Heart right ventricle (tissue), 16 donors: ENCODE measurements around the gene MTG2. TPM values are rescaled to one million over a fixed set of nuclear protein-coding genes. Genes with fewer than 3 reads are reported as not detected.
"Not testable (repeated sequence)": the region's sequence is repeated elsewhere in the genome, so short reads cannot be mapped to it uniquely, and the experiment has no call there.

Experiments used
- ATAC-seq, 8 donors: fragments of 200-7000 bp; cut with Tn5 transposase; one replicate each; pipeline ENCODE4 v1.9.1; 2020; ENCODE audit warnings: mild to moderate bottlenecking in 8 of 8, moderate library complexity in 8 of 8, moderate number of reproducible peaks in 1 of 8
- DNase-seq, 2 donors: peaks; one replicate each; pipeline ENCODE4 v3.0.0-alpha.2; 2020
- H3K27ac ChIP-seq, 10 donors: fragments of 200-600 bp; sonication (generic) in 2 of 10; one replicate each; pipeline versions ENCODE4 v1.5.0 to v1.8.0; 2020 to 2022; ENCODE audit warnings: mild to moderate bottlenecking in 3 of 10
- H3K27me3 ChIP-seq, 7 donors: fragments of 200-600 bp; one replicate each; pipeline ENCODE4 v1.8.0; 2021 to 2022; ENCODE audit warnings: mild to moderate bottlenecking in 2 of 7
- H3K36me3 ChIP-seq, 9 donors: fragments of 200-600 bp; sonication (generic) in 1 of 9; one replicate each; pipeline versions ENCODE4 v1.5.0 to v1.8.0; 2020 to 2022; ENCODE audit warnings: mild to moderate bottlenecking in 2 of 9
- H3K4me1 ChIP-seq, 9 donors: fragments of 200-600 bp; sonication (generic) in 1 of 9; one replicate each; pipeline versions ENCODE4 v1.5.0 to v1.8.0; 2020 to 2022; ENCODE audit warnings: mild to moderate bottlenecking in 4 of 9
- H3K4me3 ChIP-seq, 10 donors: fragments of 200-600 bp; sonication (generic) in 2 of 10; one replicate each; pipeline versions ENCODE4 v1.5.0 to v1.8.0; 2020 to 2022; ENCODE audit warnings: mild to moderate bottlenecking in 7 of 10, moderate library complexity in 2 of 10
- H3K9me3 ChIP-seq, 11 donors: fragments of 200-600 bp in 10 of 11; sonication (generic) in 2 of 11; one replicate each; pipeline versions ENCODE4 v1.5.0 to v1.8.0; 2013 to 2022; ENCODE audit warnings: mild to moderate bottlenecking in 2 of 11, control low read depth in 1 of 11, moderate library complexity in 1 of 11
- CTCF ChIP-seq, 9 donors: fragments of 200-600 bp; sonication (generic) in 2 of 9; IDR thresholded peaks; one replicate each; pipeline versions ENCODE4 v1.5.0 to v1.8.0; 2021 to 2022; ENCODE audit warnings: antibody characterized with exemption in 9 of 9, mild to moderate bottlenecking in 5 of 9, moderate library complexity in 1 of 9
- WGBS, 2 donors: extraction: QIAGEN DNeasy Blood & Tissue Kit; methylation state at CpG; one replicate each; pipeline ENCODE4 v1.1.7; 2013; ENCODE audit warnings: inconsistent platforms in 1 of 2; 5-methylcytosine and 5-hydroxymethylcytosine counted together
- intact Hi-C, 10 donors: fragments of 100-400 bp; cut with DNase I; formaldehyde crosslinking; loops; one replicate each; pipeline versions ENCODE4 v1.11.1 to v1.14.2; 2022
- polyA plus RNA-seq, 2 donors: library from polyadenylated mRNA; stranded (reverse); fragments of 200-250 nt; gene quantifications; one replicate each; pipeline ENCODE4 v1.2.3, GENCODE V29; 2013
- total RNA-seq, 10 donors: library from RNA; stranded (reverse); fragmentation: NEBNext Ultra II Directional in 3 of 10; extraction: Animal tissue kit (Norgen Biotek cat#: 25700) in 3 of 10; gene quantifications; one replicate each; pipeline versions ENCODE4 v1.2.1 to v1.2.4, GENCODE V29; 2021 to 2023
- donor health status: Arrhythmogenic right ventricular cardiomyopathy.
- donor health status: ischemic (EF 13 %, LVEDD 7.1; RV severe dilation, severe dysfunction).
- donor health status: healthy with polysubstance abuse.
- donor health status: DM: no; HTN: yes; CAD: no.
- donor health status: DM: no; HTN: no; CAD: no.
- donor health status: ischemic (EF 25% LVEDD 6.9; RV normal size, moderate dysfunction).
- donor health status: ischemic (EF 25% LVEDD 5.7; RV mildly dilated, moderate dysfunction).
- donor health status: healthy.
- donor health status: DM: yes; HTN: yes; CAD: no.
- donor health status: Ischemic cardiomyopathy.
- donor health status: ischemic (EF 35%, LVEDD 5.7; RV mildly dilated, moderate dysfunction).
- donor health status: nonischemic (EF 11% LVEDD 7.7; RV severe dilation, severe dysfunction).
- donor health status: DM: yes; HTN: yes; CAD: no.
- donor health status: PGD.
- donor health status: ischemic (EF 29% LVEDD 5.4; RV normal size, mild dysfunction).
- donor health status: nonischemic (EF 23%, LVEDD 6.1; RV moderate dilation, normal function).

MTG2 gene
- total and polyA plus RNA-seq, 12 donors = 21.5 to 55.5 (median 28.2) TPM

- TF ChIP-seq CTCF (IDR thresholded peaks at IDR 0.05) = no peak
- no peak for DNase-seq
- H3K27me3 ChIP-seq = no peaks in the 10 kb centered on the region
- 93 to 95% methylated on average over 22 of the region's 22 CpGs for WGBS, 2 donors
- no peak overlapping the region for H3K4me3 ChIP-seq
- peaks cover 0 to 3% (median 0%) of the 10 kb centered on the region in 9 donors for H3K36me3 ChIP-seq
- intact Hi-C loops = loop anchor here in 1 of 10 donors (5.0 kb wide), 1 partner anchor 36 kb away; the partner anchor contains the start of gene MTG2
- ATAC-seq = no peak
- no peak overlapping the region for H3K27ac ChIP-seq
- no peaks in the 10 kb centered on the region for H3K9me3 ChIP-seq
- H3K4me1 ChIP-seq = peaks cover 9 to 57% (median 37%) of the 10 kb centered on the region in 9 donors
Observed at GRCh38 chr20:62146019-62146755, 36.6 kb upstream of the MTG2 start.

- no peak for ATAC-seq
- DNase-seq = no peak
- no peak overlapping the region for H3K27ac ChIP-seq
- no peak overlapping the region for H3K4me3 ChIP-seq
- H3K36me3 ChIP-seq = no peaks in the 10 kb centered on the region
- peaks cover 6 to 48% (median 30%) of the 10 kb centered on the region in 9 donors for H3K4me1 ChIP-seq
- no peaks in the 10 kb centered on the region for H3K9me3 ChIP-seq
- intact Hi-C loops = loop anchor here in 1 of 10 donors (5.0 kb wide), 1 partner anchor 35 kb away; the partner anchor contains the start of gene MTG2
- WGBS, 2 donors = 95 to 100% methylated on average over 6 of the region's 6 CpGs
- no peaks in the 10 kb centered on the region for H3K27me3 ChIP-seq
- TF ChIP-seq CTCF (IDR thresholded peaks at IDR 0.05) = no peak
Observed at GRCh38 chr20:62147125-62147524, 35.7 kb upstream of the MTG2 start.

- no peak for DNase-seq
- Histone ChIP-seq H3K4me1 (peaks cover 6 to 47% (median 30%) of the 10 kb centered on the region in 9 donors), H3K9me3 (no peaks in the 10 kb centered on the region), H3K27me3 (no peaks in the 10 kb centered on the region), H3K36me3 (peaks cover 0 to 1% (median 0%) of the 10 kb centered on the region in 9 donors), H3K4me3 (no peak overlapping the region), H3K27ac (no peak overlapping the region)
- no peak for TF ChIP-seq CTCF (IDR thresholded peaks at IDR 0.05)
- no peak for ATAC-seq
- intact Hi-C loops = loop anchor here in 1 of 10 donors (5.0 kb wide), 1 partner anchor 35 kb away; the partner anchor contains the start of gene MTG2
- WGBS, 2 donors = 97 to 98% methylated on average over 9 of the region's 9 CpGs
Observed at GRCh38 chr20:62147528-62147927, 35.3 kb upstream of the MTG2 start.

GRCh38 chr20:62148383-62148782 lies 34.4 kb upstream of the MTG2 start:
- not testable (repeated sequence) for H3K9me3 ChIP-seq, DNase-seq, H3K36me3 ChIP-seq, H3K4me3 ChIP-seq, ATAC-seq, H3K27me3 ChIP-seq
- Histone ChIP-seq H3K27ac (peak overlapping the region in 1 of 10 donors; percentile 35), H3K4me1 (peaks cover 6 to 47% (median 30%) of the 10 kb centered on the region in 9 donors)
- intact Hi-C loops = loop anchor here in 1 of 10 donors (5.0 kb wide), 1 partner anchor 34 kb away; the partner anchor contains the start of gene MTG2
- 93 to 95% methylated on average over 9 to 10 of the region's 10 CpGs for WGBS, 2 donors
